RWPE1 (cell line): Measurements from ENCODE around the gene SDE2.
"Not testable (repeated sequence)": the region's sequence is repeated elsewhere in the genome, so short reads cannot be mapped to it uniquely, and the experiment has no call there.

Experiments
- CTCF ChIA-PET: fragments of 350-600 bp; sonication (Branson Sonifier 250); formaldehyde crosslinking; extraction: SDS; loops from one replicate; lab custom pipeline; 2021; lab: Yijun Ruan, JAX
- POLR2A ChIA-PET: fragments of 400-600 bp; formaldehyde crosslinking; extraction: SDS; loops from one replicate; lab custom pipeline; 2020; ENCODE audit warnings: antibody characterized with exemption; ENCODE audit not compliant: low non-redundant PET; lab: Yijun Ruan, JAX
- DNase-seq: peaks from one replicate; pipeline ENCODE4 v3.0.0; 2012; ENCODE audit warnings: low spot score
- H3K27ac ChIP-seq: fragments of 450-650 bp; 2 replicates; pipeline ENCODE4 v1.5.1; 2017
- TF ChIP-seq, protein P1 (sequence below): fragments of 450-650 bp; conservative IDR thresholded peaks from 2 replicates; pipeline ENCODE4 v1.5.1; 2017; ENCODE audit warnings: low read depth, mild to moderate bottlenecking

The SDE2 gene

DNA sequence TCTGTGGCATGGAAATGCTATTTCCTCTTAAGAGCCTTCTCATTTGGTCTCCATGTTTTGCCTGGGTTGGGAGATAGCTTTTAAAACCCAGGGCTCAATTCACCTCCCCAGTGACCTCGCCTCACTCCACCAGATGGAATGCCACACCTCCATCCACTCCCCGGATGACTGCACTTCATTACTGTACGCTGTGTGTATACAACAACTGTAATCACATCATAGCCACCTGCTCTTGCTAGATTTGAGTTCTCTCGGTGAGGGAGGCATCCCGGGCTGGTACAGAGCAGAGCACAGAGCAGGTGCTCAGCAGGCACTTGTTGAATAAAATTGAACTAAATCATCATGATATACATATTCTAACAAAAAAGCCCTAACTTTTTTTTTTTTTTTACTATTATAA, 26.0 kb downstream of the SDE2 start:
- H3K27ac ChIP-seq: no peak overlapping the region
- ChIA-PET CTCF (interaction anchor here (2.4 to 4.5 kb wide), 2 partner anchors 498 kb away, joined by 20 to 23 read pairs; no protein-coding TSS in a partner anchor), POLR2A (interaction anchor here (0.8 kb wide), 1 partner anchor 89 kb away, joined by 4 read pairs; no protein-coding TSS in a partner anchor)
- TF ChIP-seq, protein P1, sequence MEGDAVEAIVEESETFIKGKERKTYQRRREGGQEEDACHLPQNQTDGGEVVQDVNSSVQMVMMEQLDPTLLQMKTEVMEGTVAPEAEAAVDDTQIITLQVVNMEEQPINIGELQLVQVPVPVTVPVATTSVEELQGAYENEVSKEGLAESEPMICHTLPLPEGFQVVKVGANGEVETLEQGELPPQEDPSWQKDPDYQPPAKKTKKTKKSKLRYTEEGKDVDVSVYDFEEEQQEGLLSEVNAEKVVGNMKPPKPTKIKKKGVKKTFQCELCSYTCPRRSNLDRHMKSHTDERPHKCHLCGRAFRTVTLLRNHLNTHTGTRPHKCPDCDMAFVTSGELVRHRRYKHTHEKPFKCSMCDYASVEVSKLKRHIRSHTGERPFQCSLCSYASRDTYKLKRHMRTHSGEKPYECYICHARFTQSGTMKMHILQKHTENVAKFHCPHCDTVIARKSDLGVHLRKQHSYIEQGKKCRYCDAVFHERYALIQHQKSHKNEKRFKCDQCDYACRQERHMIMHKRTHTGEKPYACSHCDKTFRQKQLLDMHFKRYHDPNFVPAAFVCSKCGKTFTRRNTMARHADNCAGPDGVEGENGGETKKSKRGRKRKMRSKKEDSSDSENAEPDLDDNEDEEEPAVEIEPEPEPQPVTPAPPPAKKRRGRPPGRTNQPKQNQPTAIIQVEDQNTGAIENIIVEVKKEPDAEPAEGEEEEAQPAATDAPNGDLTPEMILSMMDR: no peak
- peak; percentile 41 for DNase-seq

DNA sequence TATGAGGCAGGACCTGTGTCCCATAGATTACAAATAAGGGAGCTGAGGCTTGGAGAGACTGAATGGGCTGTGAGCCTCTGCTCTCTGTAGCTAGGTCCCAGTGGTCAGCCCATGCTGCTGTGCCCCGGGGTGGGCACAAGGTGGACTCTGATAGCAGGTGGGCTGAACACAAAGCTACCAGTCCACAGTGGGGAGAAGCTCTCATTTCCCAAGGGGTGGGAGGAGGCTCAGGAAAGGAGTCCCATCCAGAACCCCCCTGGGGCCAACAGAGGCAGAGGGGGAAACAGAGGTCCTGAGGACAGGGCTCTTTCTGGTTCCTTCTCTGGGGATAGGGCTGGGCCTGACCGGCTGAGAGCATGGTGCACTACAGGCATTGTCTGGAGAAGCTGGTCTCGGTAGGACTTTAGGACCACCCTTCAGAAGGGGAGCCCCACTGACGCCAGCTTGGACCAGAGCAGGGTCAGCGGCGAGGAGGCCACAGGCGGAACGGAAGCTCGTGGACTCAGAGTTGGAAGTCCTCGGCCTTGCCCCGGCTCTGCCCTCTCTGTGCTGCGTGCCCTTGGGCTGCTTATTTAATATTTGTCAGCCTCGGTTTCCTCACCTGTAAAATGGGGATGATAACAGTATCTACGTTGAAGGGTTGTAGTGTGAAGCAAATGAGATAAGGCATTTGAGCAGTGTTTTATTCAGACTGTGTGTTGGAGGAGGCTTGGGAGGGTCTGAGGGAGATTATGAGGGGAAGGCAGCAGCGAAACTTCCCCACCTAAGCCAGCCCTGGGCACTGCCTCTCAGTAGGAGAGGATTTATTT, 26.6 kb downstream of the SDE2 start:
- TF ChIP-seq, protein P1: no peak
- no peak for DNase-seq
- ChIA-PET CTCF (interaction anchor here (0.6 to 2.4 kb wide), 5 partner anchors 89 to 497 kb away, joined by 4 to 20 read pairs (median 4); no protein-coding TSS in a partner anchor), POLR2A (no interaction called here)
- no peak overlapping the region for H3K27ac ChIP-seq

DNA sequence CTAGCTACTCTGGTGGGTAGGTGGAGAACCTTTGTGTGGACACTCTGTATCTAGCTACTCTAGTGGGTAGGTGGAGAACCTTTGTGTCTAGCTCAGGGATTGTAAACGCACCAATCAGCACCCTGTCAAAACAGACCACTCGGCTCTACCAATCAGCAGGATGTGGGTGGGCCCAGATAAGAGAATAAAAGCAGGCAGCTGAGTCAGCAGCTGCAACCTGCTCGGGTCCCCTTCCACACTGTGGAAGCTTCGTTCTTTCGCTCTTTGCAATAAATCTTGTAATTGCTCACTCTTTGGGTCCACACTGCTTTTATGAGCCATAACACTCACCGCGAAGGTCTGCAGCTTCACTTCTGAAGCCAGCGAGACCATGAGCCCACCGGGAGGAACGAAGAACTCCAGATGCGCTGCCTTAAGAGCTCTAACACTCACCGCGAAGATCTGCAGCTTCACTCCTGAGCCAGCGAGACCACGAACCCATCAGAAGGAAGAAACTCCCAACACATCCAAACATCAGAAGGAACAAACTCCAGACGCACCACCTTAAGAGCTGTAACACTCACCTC, 28.5 kb downstream of the SDE2 start:
- CTCF ChIA-PET: interaction anchor here (0.6 to 2.4 kb wide), 4 partner anchors 26 to 496 kb away, joined by 3 to 20 read pairs (median 4); partner anchors contain the start of gene SRP9
- H3K27ac ChIP-seq, DNase-seq, POLR2A ChIA-PET: not testable (repeated sequence)

DNA sequence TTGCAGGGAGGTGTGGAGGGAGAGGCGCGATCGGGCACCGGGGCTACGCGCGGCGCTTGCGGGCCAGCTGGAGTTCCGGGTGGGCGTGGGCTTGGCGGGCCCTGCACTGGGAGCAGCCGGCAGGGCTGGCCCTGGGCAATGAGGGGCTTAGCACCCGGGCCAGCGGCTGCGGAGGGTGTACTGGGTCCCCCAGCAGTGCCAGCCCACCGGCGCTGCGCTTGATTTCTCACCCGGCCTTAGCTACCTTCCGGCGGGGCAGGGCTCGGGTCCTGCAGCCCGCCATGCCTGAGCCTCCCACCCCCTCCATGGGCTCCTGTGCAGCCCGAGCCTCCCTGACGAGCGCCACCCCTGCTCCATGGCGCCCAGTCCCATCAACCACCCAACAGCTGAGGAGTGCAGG, 29.4 kb downstream of the SDE2 start:
- DNase-seq, H3K27ac ChIP-seq, POLR2A ChIA-PET: not testable (repeated sequence)
- CTCF ChIA-PET: interaction anchor here (0.7 to 1.0 kb wide), 3 partner anchors 495 to 698 kb away, joined by 3 to 5 read pairs (median 4); no protein-coding TSS in a partner anchor

DNA sequence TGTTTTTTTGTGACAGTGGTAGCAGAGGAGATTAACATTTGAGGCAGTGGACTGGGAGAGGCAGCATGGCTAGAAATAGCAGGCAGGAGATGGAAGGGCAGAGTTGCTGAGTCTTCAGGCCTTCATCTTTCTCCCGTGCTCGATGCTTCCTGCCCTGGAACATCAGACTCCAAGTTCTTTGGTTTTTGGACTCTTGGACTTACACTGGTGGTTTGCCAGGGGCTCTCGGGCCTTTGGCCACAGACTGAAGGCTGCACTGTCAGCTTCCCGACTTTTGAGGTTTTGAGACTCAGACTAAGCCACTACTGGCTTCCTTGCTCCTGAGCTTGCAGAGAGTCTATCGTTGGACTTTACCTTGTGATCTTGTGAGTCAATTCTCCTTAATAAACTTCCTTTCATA, 33.9 kb downstream of the SDE2 start:
- no peak for DNase-seq
- ChIA-PET CTCF (interaction anchor here (0.6 kb wide), 1 partner anchor 85 kb away, joined by 3 read pairs; no protein-coding TSS in a partner anchor), POLR2A (no interaction called here)
- TF ChIP-seq, protein P1: no peak
- H3K27ac ChIP-seq: no peak overlapping the region

DNA sequence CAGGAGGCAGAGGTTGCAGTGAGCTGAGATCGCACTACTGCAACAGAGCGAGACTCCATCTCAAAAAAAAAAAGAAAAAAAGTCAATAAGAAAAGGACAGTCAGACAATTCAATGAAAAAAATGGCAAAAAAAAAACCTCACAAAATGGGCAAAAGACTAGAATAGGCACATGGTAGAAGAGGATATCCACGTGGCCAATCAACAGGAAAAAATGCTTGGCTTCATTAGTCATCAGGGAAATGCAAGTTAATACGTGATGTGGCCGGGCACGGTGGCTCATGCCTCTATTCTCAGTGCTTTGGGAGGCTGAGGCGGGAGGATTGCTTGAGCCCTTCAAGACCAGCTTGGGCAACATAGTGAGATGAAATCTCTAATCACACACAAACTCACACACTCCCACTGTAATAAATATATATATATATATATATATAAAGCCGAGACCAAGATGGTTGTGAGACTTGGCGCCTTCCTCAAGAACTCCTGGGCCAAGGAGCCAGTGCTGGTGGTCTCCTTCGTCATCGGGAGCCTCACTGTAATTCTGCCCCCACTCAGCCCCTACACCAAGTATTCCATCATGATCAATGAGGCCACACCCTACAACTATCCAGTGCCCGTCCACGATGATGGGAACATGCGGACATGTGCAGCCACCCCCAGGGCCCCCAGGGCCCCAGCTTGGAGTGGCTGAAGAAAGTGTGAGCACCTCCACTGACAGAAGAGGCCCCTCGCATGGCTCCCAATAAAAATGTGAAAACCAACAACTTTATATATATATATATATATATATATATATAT, 35.2 kb downstream of the SDE2 start:
- ChIA-PET CTCF (interaction anchor here (1.0 to 1.2 kb wide), 2 partner anchors 26 to 484 kb away, joined by 4 to 5 read pairs; no protein-coding TSS in a partner anchor), POLR2A (no interaction called here)
- TF ChIP-seq, protein P1: no peak
- H3K27ac ChIP-seq: no peak overlapping the region
- DNase-seq: no peak

DNA sequence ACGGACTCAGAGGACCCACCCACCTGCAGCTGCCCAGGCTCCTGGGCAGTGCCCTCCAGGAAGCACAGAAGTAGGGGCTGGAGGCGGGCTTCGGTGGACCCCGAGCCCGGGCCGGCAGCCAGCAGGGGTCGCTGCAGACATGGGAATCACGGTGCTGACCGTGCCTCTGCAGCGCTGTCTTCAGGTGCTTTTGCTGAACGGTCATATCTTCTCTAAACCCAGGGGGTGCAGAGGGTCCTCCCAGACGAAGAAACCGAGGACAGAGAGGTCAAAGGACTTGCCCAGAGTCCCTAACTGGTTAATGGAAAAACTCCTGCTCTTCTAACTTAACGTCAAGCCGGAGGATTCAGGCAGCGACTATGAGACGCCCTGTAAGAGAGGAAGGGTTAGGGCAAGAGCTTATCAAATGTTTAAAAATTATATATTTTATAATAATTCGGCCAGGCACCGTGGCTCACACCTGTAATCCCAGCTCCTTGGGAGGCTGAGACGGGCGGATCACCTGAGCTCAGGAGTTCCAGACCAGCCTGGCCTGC, 36.6 kb downstream of the SDE2 start:
- H3K27ac ChIP-seq: no peak overlapping the region
- no peak for DNase-seq
- ChIA-PET CTCF (interaction anchor here (1.0 to 1.6 kb wide), 4 partner anchors 17 to 488 kb away, joined by 3 to 5 read pairs (median 4); no protein-coding TSS in a partner anchor), POLR2A (no interaction called here)
- TF ChIP-seq, protein P1: no peak
